HG03378 (cell line): ENCODE measurements around the gene RYR2.

Experiments
- ATAC-seq: cut with Tn5 transposase; IDR thresholded peaks from one replicate; pipeline ENCODE4 v1.9.1; 2021; ENCODE audit warnings: mild to moderate bottlenecking, moderate library complexity; ENCODE audit not compliant: unreplicated experiment

The RYR2 gene

GRCh38 chr1:237754627-237755026, 712.6 kb downstream of the RYR2 start:
- no peak for ATAC-seq

GRCh38 chr1:237756304-237756967, 714.5 kb downstream of the RYR2 start:
- no peak for ATAC-seq

GRCh38 chr1:237759377-237759776, 717.4 kb downstream of the RYR2 start:
- no peak for ATAC-seq

GRCh38 chr1:237760951-237761350, 719.0 kb downstream of the RYR2 start:
- no peak for ATAC-seq

GRCh38 chr1:237763137-237763536, 721.2 kb downstream of the RYR2 start:
- no peak for ATAC-seq

- no peak for ATAC-seq
These were observed 721.8 kb downstream of the RYR2 start for GRCh38 chr1:237763751-237764150.

- ATAC-seq = no peak
These were observed 727.9 kb downstream of the RYR2 start for GRCh38 chr1:237769916-237770315.

- no peak for ATAC-seq
These were observed 730.0 kb downstream of the RYR2 start for GRCh38 chr1:237772009-237772408.

GRCh38 chr1:237774246-237774645, 732.3 kb downstream of the RYR2 start:
- no peak for ATAC-seq

- no peak for ATAC-seq
These were observed 737.4 kb downstream of the RYR2 start for GRCh38 chr1:237779356-237779755.

- ATAC-seq = no peak
These were observed 744.2 kb downstream of the RYR2 start for GRCh38 chr1:237786066-237786719.

- ATAC-seq = no peak
These were observed 746.1 kb downstream of the RYR2 start for GRCh38 chr1:237788069-237788468.

- ATAC-seq = no peak
These were observed 747.6 kb downstream of the RYR2 start for GRCh38 chr1:237789619-237790018.

- ATAC-seq = no peak
These were observed 749.6 kb downstream of the RYR2 start for GRCh38 chr1:237791592-237791991.

GRCh38 chr1:237792149-237792548, 750.2 kb downstream of the RYR2 start:
- no peak for ATAC-seq

- no peak for ATAC-seq
These were observed 750.7 kb downstream of the RYR2 start for GRCh38 chr1:237792726-237793125.

GRCh38 chr1:237794071-237794470, 752.1 kb downstream of the RYR2 start:
- no peak for ATAC-seq

GRCh38 chr1:237795558-237795957, 753.6 kb downstream of the RYR2 start:
- ATAC-seq = no peak

- ATAC-seq = peak; percentile 94
These were observed 757.9 kb downstream of the RYR2 start for GRCh38 chr1:237799762-237800474.

GRCh38 chr1:237804516-237804915, 762.5 kb downstream of the RYR2 start:
- ATAC-seq = no peak

GRCh38 chr1:237809099-237809498, 767.1 kb downstream of the RYR2 start:
- no peak for ATAC-seq

- ATAC-seq = no peak
These were observed 769.6 kb downstream of the RYR2 start for GRCh38 chr1:237811633-237812032.
